Ectodermal cell (in vitro differentiated cells): ENCODE data around the gene EVI5L.

Experiments used
- H3K27ac ChIP-seq: 2 replicates; pipeline ENCODE4 v1.7.0; 2013; ENCODE audit warnings: mild to moderate bottlenecking, low read depth, low read length; ENCODE audit not compliant: insufficient read depth, poor library complexity, severe bottlenecking
- H3K27me3 ChIP-seq: 2 replicates; pipeline ENCODE4 v1.7.0; 2013; ENCODE audit warnings: mild to moderate bottlenecking, low read length; ENCODE audit not compliant: insufficient read depth, control insufficient read depth, poor library complexity, severe bottlenecking
- H3K36me3 ChIP-seq: one replicate; pipeline ENCODE4 v1.7.0; 2013; ENCODE audit warnings: low read length; ENCODE audit not compliant: control insufficient read depth, insufficient read depth
- H3K4me1 ChIP-seq: one replicate; pipeline ENCODE4 v1.7.0; 2013; ENCODE audit warnings: low read length; ENCODE audit not compliant: control insufficient read depth, insufficient read depth
- H3K4me3 ChIP-seq: 2 replicates; pipeline ENCODE4 v1.7.0; 2013; ENCODE audit warnings: low read depth, low read length, control low read depth; ENCODE audit not compliant: insufficient read depth
- H3K9me3 ChIP-seq: 2 replicates; pipeline ENCODE4 v1.7.0; 2013; ENCODE audit warnings: mild to moderate bottlenecking, low read length, moderate library complexity; ENCODE audit not compliant: control insufficient read depth
- WGBS, 2 experiments: methylation state at CpG; one replicate each; pipeline ENCODE4 v1.1.7; 2013; ENCODE audit warnings: missing lambda C conversion rate in 2 of 2; 5-methylcytosine and 5-hydroxymethylcytosine counted together

EVI5L gene

DNA sequence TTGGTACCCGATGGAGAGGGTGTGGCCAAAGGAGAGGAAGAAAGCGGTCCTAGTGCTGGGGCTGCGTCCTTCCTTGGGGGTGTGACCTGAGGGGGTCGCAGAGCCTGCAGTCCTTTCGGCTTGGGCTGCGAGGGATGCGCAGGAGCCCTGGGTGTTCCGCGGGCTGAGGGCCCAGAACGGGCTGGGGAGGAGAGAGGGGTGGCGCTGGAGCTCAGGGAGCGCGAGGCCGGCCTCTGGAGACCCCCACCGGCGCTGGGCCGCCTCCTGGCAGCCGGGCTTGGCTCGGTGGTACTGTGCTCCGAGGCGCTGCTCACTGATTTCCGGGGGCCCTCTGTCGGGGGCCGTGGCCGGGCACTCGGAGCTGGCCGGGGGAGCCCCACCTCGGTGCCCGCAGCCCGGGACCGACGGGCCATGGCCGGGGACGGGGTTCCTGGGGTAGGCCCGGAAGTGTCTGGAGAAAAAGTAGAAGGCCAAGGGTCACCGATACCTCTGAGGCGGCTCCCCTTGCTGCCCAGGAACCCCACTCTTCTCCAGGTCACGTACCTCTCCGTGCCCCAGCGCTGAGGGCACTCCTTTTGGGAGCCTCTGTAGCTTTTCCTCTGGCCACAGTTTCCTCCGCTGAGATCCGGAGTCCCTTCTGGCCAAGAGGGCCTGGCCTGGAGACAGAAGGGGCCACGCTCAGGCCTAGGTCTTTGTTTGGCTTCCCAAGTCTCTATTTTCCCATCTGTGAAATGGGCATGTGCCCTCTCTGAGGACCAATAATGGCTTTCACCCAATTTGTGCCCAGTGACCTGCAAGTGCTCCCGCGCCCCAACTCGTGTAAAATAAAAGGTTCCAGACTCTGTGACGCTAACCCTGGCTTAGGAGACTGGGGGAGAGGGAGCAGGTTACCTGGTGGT, 42.5 kb downstream of the EVI5L start:
- Histone ChIP-seq H3K9me3 (no peaks in the 10 kb centered on the region), H3K4me1 (peaks cover 11% of the 10 kb centered on the region), H3K36me3 (no peaks in the 10 kb centered on the region), H3K27ac (no peak overlapping the region), H3K4me3 (peak overlapping the region; percentile 18), H3K27me3 (peaks cover 11% of the 10 kb centered on the region)
- 52 to 54% methylated on average over 47 of the region's 47 CpGs for WGBS, 2 experiments

DNA sequence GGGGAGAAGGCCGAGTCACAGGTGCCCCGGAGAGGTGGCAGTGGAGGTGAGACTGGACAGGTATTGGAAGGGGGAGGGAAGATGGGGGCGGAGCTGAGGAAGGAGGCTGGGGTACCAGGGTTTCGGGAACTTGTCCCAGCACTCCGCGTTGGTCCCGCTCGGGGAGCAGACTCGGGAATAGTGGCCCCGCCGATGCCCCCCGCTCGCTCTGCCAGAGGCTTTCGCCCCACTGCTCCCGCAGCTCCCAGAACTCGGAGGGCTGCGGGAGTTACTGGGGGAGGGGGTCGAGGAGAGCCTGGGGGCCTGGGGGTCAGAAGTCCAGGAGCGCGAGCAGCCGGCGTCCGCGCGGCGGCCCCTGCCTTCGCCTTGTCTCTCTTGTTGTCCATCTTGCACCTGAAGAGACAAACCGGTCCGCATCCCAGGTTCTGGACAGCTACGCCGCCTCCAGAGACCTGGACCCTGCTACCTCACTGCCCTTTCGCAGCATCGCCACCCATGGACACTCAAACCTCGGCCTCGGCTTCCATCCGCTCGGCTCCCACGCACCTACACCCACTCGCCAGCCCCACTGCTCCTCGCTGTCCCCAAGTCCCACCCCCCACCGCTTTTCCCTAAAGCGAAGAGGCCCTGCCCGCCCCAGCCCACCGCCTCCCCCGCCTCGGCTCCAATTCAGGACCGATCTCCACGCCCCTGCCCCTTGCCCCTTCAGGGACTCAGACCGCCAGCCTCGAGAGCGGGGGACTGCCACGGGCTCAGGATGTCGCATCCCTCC, 43.5 kb downstream of the EVI5L start:
- Histone ChIP-seq H3K9me3 (no peaks in the 10 kb centered on the region), H3K27me3 (peaks cover 11% of the 10 kb centered on the region), H3K4me1 (peaks cover 9% of the 10 kb centered on the region), H3K27ac (no peak overlapping the region), H3K36me3 (no peaks in the 10 kb centered on the region), H3K4me3 (peak overlapping the region; percentile 75)
- WGBS, 2 experiments: 26% methylated on average over 53 of the region's 53 CpGs

- 0 to 1% methylated on average over 88 of the region's 88 CpGs for WGBS, 2 experiments
These were observed 44.3 kb downstream of the EVI5L start, which contains the start of gene PRR36 for GRCh38 chr19:7874076-7874896. PRR36 (minus strand) TSS chr19:7874390; CDS start chr19:7873689, 701 bp downstream.

GRCh38 chr19:7874897-7875273, 44.9 kb downstream of the EVI5L start:
- H3K27ac ChIP-seq: no peak overlapping the region
- peak overlapping the region; percentile 75 for H3K4me3 ChIP-seq
- no peaks in the 10 kb centered on the region for H3K9me3 ChIP-seq
- 53 to 58% methylated on average over 12 of the region's 12 CpGs for WGBS, 2 experiments
- no peaks in the 10 kb centered on the region for H3K36me3 ChIP-seq
- H3K27me3 ChIP-seq: peaks cover 11% of the 10 kb centered on the region
- H3K4me1 ChIP-seq: peaks cover 8% of the 10 kb centered on the region

More at GRCh38 chr19:7874076-7874896, 44.3 kb downstream of the EVI5L start, which contains the start of gene PRR36:
- Histone ChIP-seq H3K4me1 (peaks cover 8% of the 10 kb centered on the region), H3K27ac (no peak within 1 kb of the TSS), H3K9me3 (no peaks in the 10 kb centered on the region), H3K36me3 (no peaks in the 10 kb centered on the region), H3K4me3 (peak within 1 kb of the TSS; percentile 75), H3K27me3 (peaks cover 11% of the 10 kb centered on the region)

- H3K27ac ChIP-seq: no peak overlapping the region
- H3K4me1 ChIP-seq: no peaks in the 10 kb centered on the region
- H3K9me3 ChIP-seq: no peaks in the 10 kb centered on the region
- peaks cover 11% of the 10 kb centered on the region for H3K27me3 ChIP-seq
- H3K4me3 ChIP-seq: no peak overlapping the region
- no peaks in the 10 kb centered on the region for H3K36me3 ChIP-seq
- 92 to 93% methylated on average over 6 of the region's 6 CpGs for WGBS, 2 experiments
These were observed 47.3 kb downstream of the EVI5L start for GRCh38 chr19:7877249-7877836.

DNA sequence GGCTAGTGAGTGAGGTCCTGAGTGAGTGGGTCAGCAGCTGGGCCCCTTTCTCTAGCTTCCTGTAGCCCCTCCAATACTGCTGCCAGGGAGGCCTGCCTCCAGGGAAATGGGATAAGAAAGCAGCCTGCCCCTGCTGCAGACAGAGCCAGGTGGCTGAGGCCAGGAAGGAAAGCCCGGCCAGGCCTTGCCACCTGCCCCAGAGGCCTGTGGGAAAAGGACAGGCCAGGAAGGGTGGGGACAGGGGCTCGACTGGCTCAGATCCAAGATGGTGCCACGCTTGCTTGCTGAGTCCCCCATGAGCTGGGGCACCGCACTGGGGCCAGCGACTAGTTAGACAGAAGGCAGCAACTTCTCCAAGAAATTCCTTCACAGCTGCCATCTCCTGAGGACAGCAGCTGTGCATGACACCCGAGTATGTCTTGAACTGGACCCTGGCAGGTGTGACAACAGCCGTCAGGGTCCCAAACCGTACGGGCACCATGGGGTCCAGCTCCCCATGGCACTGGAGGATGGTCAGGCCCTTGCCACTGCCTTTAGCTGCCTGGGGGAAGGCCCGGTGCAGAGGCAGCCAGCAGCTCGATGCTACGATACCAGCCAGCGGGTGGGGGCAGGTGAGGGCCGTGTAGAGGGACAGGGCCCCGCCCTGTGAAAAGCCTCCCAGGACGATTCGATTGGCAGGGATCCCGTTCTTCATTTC, 49.2 kb downstream of the EVI5L start:
- no peaks in the 10 kb centered on the region for H3K27me3 ChIP-seq
- H3K27ac ChIP-seq: no peak overlapping the region
- H3K4me1 ChIP-seq: no peaks in the 10 kb centered on the region
- H3K9me3 ChIP-seq: no peaks in the 10 kb centered on the region
- WGBS, 2 experiments: 91 to 92% methylated on average over 18 of the region's 18 CpGs
- no peak overlapping the region for H3K4me3 ChIP-seq
- H3K36me3 ChIP-seq: no peaks in the 10 kb centered on the region

GRCh38 chr19:7879836-7880235, 49.8 kb downstream of the EVI5L start:
- no peak overlapping the region for H3K4me3 ChIP-seq
- no peaks in the 10 kb centered on the region for H3K36me3 ChIP-seq
- no peaks in the 10 kb centered on the region for H3K9me3 ChIP-seq
- no peaks in the 10 kb centered on the region for H3K27me3 ChIP-seq
- no peaks in the 10 kb centered on the region for H3K4me1 ChIP-seq
- WGBS, 2 experiments: 92 to 94% methylated on average over 16 of the region's 19 CpGs
- H3K27ac ChIP-seq: no peak overlapping the region

- Histone ChIP-seq H3K36me3 (no peaks in the 10 kb centered on the region), H3K27ac (no peak overlapping the region), H3K4me3 (no peak overlapping the region), H3K27me3 (no peaks in the 10 kb centered on the region), H3K4me1 (no peaks in the 10 kb centered on the region), H3K9me3 (no peaks in the 10 kb centered on the region)
- WGBS, 2 experiments: 91 to 95% methylated on average over 3 of the region's 3 CpGs
These were observed 51.9 kb downstream of the EVI5L start for GRCh38 chr19:7881910-7882309.

GRCh38 chr19:7883105-7883504, 53.1 kb downstream of the EVI5L start:
- peaks cover 9% of the 10 kb centered on the region for H3K27me3 ChIP-seq
- no peak overlapping the region for H3K27ac ChIP-seq
- 89 to 96% methylated on average over 4 of the region's 4 CpGs for WGBS, 2 experiments
- H3K36me3 ChIP-seq: no peaks in the 10 kb centered on the region
- no peaks in the 10 kb centered on the region for H3K4me1 ChIP-seq
- no peak overlapping the region for H3K4me3 ChIP-seq
- no peaks in the 10 kb centered on the region for H3K9me3 ChIP-seq
